HG02642 (cell line): ENCODE data around the gene GPR132.

ENCODE experiments used
- ATAC-seq: cut with Tn5 transposase; IDR thresholded peaks from one replicate; pipeline ENCODE4 v1.9.1; 2021; ENCODE audit warnings: mild to moderate bottlenecking; ENCODE audit not compliant: unreplicated experiment, poor library complexity

GPR132 gene

GRCh38 chr14:105077649-105077995, 12.4 kb upstream of the GPR132 start:
- ATAC-seq = no peak

- ATAC-seq = no peak
Observed at GRCh38 chr14:105076805-105077648, 11.8 kb upstream of the GPR132 start.

- ATAC-seq = no peak
Observed at GRCh38 chr14:105076296-105076804, 11.1 kb upstream of the GPR132 start.

GRCh38 chr14:105075379-105076295, 10.4 kb upstream of the GPR132 start:
- peak; percentile 57 for ATAC-seq

GRCh38 chr14:105074601-105075053, 9.4 kb upstream of the GPR132 start:
- ATAC-seq = no peak

- ATAC-seq = no peak
Observed at GRCh38 chr14:105073720-105074600, 8.7 kb upstream of the GPR132 start.

- no peak for ATAC-seq
Observed at GRCh38 chr14:105072892-105073719, 7.9 kb upstream of the GPR132 start.

GRCh38 chr14:105072381-105072861, 7.2 kb upstream of the GPR132 start:
- no peak for ATAC-seq

- no peak for ATAC-seq
Observed at GRCh38 chr14:105071942-105072341, 6.7 kb upstream of the GPR132 start.

GRCh38 chr14:105071326-105071725, 6.1 kb upstream of the GPR132 start:
- no peak for ATAC-seq

- no peak for ATAC-seq
Observed at GRCh38 chr14:105070760-105071137, 5.5 kb upstream of the GPR132 start.

- ATAC-seq = peak; percentile 32
Observed at GRCh38 chr14:105069871-105070759, 4.9 kb upstream of the GPR132 start.

GRCh38 chr14:105069522-105069870, 4.3 kb upstream of the GPR132 start:
- no peak for ATAC-seq

- no peak for ATAC-seq
Observed at GRCh38 chr14:105068818-105069217, 3.6 kb upstream of the GPR132 start.

- ATAC-seq = no peak
Observed at GRCh38 chr14:105067969-105068301, 2.7 kb upstream of the GPR132 start.

- ATAC-seq = no peak
Observed at GRCh38 chr14:105067140-105067968, 2.1 kb upstream of the GPR132 start.

- ATAC-seq = no peak
Observed at GRCh38 chr14:105066240-105067071, 1.2 kb upstream of the GPR132 start.
